CD4-positive, CD25-positive, alpha-beta regulatory T cell (primary cell): ENCODE measurements around the gene CCS. TPM values are rescaled to one million over a fixed set of nuclear protein-coding genes. Genes with fewer than 3 reads are reported as not detected.
A peak's percentile ranks its signal among the peaks of the same experiment; 100 is the strongest.

Experiments
- ATAC-seq, 2 donors: fragments of 150-1000 bp; cut with Tn5 transposase; one replicate each; pipeline ENCODE4 v1.10.0; 2021; ENCODE audit warnings: low read depth in 2 of 2, moderate number of reproducible peaks in 2 of 2, moderate library complexity in 1 of 2
- DNase-seq, 3 donors: peaks; one replicate each; pipeline versions ENCODE4 v3.0.0 to v3.0.0-alpha.2; 2012 to 2022; ENCODE audit warnings: mixed read lengths in 1 of 3
- H3K27ac ChIP-seq: one replicate; pipeline ENCODE4 v1.7.0; 2013; ENCODE audit warnings: mild to moderate bottlenecking, low read length; ENCODE audit not compliant: insufficient read depth, poor library complexity, severe bottlenecking
- H3K27me3 ChIP-seq: one replicate; pipeline ENCODE4 v1.7.0; 2013; ENCODE audit warnings: low read length; ENCODE audit not compliant: control insufficient read depth, insufficient read depth
- H3K36me3 ChIP-seq: one replicate; pipeline ENCODE4 v1.7.0; 2013; ENCODE audit warnings: mild to moderate bottlenecking, low read length, moderate library complexity; ENCODE audit not compliant: control insufficient read depth, insufficient read depth
- H3K4me1 ChIP-seq: 2 replicates; pipeline ENCODE4 v1.7.0; 2013; ENCODE audit warnings: mild to moderate bottlenecking, low read length; ENCODE audit not compliant: insufficient read depth, control insufficient read depth, poor library complexity, severe bottlenecking
- H3K4me3 ChIP-seq: one replicate; pipeline ENCODE4 v1.7.0; 2013; ENCODE audit warnings: low read depth, mild to moderate bottlenecking, low read length, moderate library complexity
- H3K9me3 ChIP-seq, 2 experiments: 1 replicate in 1 of 2; 2 replicates in 1 of 2; pipeline ENCODE4 v1.7.0; 2013; ENCODE audit warnings: low read length in 2 of 2, mild to moderate bottlenecking in 1 of 2, moderate library complexity in 1 of 2; ENCODE audit not compliant: control insufficient read depth in 2 of 2
- H3K27ac Mint-ChIP-seq, 3 donors: one replicate each; pipeline ENCODE4 v1.8.0; 2020 to 2022; ENCODE audit warnings: mild to moderate bottlenecking in 3 of 3, mixed read lengths in 3 of 3, moderate library complexity in 2 of 3
- H3K27me3 Mint-ChIP-seq: one replicate; pipeline ENCODE4 v1.8.0; 2022; ENCODE audit warnings: mild to moderate bottlenecking, mixed read lengths
- H3K36me3 Mint-ChIP-seq: one replicate; pipeline ENCODE4 v1.8.0; 2020; ENCODE audit warnings: mixed read lengths
- H3K4me1 Mint-ChIP-seq, 4 donors: one replicate each; pipeline ENCODE4 v1.8.0; 2020 to 2022; ENCODE audit warnings: mixed read lengths in 4 of 4, mild to moderate bottlenecking in 1 of 4
- H3K4me3 Mint-ChIP-seq, 4 donors: one replicate each; pipeline ENCODE4 v1.8.0; 2020 to 2022; ENCODE audit warnings: mild to moderate bottlenecking in 4 of 4, mixed read lengths in 4 of 4, moderate library complexity in 3 of 4
- H3K9me3 Mint-ChIP-seq, 7 donors: one replicate each; pipeline ENCODE4 v1.8.0; 2020 to 2022; ENCODE audit warnings: mixed read lengths in 7 of 7, mild to moderate bottlenecking in 3 of 7, moderate library complexity in 2 of 7
- polyA plus RNA-seq, 4 donors: library from polyadenylated mRNA; unstranded; fragments of 300-500 nt; fragmentation: Illumina TruSeq; gene quantifications; one replicate each; pipeline ENCODE4 v1.2.3, GENCODE V29; 2021
- total RNA-seq: library from RNA; stranded (reverse); gene quantifications from one replicate; pipeline ENCODE4 v1.2.3, GENCODE V29; 2022

The CCS gene
- total and polyA plus RNA-seq, 5 donors from 2014 or later = 31.0 to 37.8 (median 34.2) TPM

DNA sequence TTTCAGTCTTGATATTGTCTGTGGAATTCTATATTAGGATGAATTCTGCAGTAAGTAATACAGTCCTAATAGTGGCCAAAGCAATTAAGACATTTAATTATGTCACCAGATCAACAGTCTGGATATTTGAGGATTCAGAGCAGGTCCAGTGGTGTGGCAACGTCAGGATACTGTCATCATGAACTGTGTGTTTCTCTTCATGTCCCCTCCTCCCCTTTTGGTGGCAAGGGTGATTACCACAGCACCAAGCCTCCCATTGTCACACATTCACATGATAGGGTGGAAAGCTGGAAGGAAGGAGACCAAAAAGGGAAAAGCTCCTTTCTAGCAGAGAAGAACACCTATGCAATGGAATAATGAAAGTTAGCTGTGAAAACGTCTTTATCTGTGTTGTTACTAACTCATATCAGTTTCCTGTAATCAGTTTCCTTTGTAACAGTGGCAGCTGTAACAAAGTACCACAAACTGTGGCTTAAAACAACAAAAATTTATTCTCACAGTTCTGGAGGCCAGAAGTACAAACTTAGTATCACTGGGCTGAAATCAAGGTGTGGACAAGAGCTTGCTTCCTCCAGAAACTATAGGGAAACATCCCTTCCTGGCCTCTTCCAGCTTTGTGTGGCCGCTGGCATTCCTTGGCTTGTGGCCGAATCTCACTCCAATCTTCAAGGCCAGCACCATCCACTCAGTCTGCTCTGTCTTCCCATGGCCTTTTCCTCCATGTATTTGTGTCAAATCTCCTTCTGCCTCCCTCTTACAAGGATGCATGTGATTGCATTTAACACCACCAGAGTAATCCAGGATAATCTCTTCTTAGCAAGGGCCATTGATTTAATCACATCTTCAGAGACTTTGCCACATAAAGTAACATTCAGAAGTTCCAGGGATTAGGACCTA is 17.0 kb downstream of the CCS start:
- peak in 1 of 3 donors; percentile 26 for DNase-seq
- Histone ChIP-seq H3K4me1 (peaks cover 4% of the 10 kb centered on the region), H3K36me3 (peaks cover 4% of the 10 kb centered on the region), H3K27ac (peak overlapping the region; percentile 31), H3K9me3 (no peaks in the 10 kb centered on the region), H3K27me3 (no peaks in the 10 kb centered on the region), H3K4me3 (peak overlapping the region; percentile 62)
- no peaks in the 10 kb centered on the region for H3K27me3 Mint-ChIP-seq
- peak overlapping the region; percentile 29 to 59 (median 48) for H3K27ac Mint-ChIP-seq
- H3K36me3 Mint-ChIP-seq = peaks cover 7% of the 10 kb centered on the region
- H3K4me1 Mint-ChIP-seq = peaks cover 6 to 15% (median 14%) of the 10 kb centered on the region in 4 donors
- ATAC-seq = peak in 1 of 2 donors; percentile 31
- no peaks in the 10 kb centered on the region for H3K9me3 Mint-ChIP-seq
- peak overlapping the region in 2 of 4 donors; percentile 14 to 16 for H3K4me3 Mint-ChIP-seq

DNA sequence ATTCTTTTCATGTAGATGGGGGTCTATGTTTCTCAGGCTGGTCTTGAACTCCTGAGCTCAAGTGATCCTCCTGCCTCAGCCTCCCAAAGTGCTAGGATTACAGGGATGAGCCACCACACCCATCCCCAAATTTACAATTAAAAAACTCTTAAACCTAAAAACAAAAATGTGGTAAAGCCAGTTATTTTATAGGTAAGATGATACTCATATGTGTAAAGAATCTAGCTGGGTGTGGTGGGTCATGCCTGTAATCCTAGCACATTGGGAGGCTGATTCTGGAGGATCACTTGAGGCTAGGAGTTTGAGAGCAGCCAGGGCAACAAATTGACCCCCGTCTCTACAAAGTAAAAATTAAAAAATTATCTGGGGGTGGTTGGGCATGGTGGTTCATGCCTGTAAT is 19.5 kb downstream of the CCS start:
- H3K27me3 Mint-ChIP-seq = peaks cover 8% of the 10 kb centered on the region
- DNase-seq = no peak
- H3K27ac Mint-ChIP-seq = no peak overlapping the region
- Histone ChIP-seq H3K27me3 (no peaks in the 10 kb centered on the region), H3K4me3 (no peak overlapping the region), H3K27ac (no peak overlapping the region), H3K36me3 (no peaks in the 10 kb centered on the region), H3K4me1 (peaks cover 11% of the 10 kb centered on the region), H3K9me3 (no peaks in the 10 kb centered on the region)
- H3K9me3 Mint-ChIP-seq = peaks cover 0 to under 1% (median 0%) of the 10 kb centered on the region in 7 donors
- no peak overlapping the region for H3K4me3 Mint-ChIP-seq
- H3K4me1 Mint-ChIP-seq = peaks cover 6 to 29% (median 22%) of the 10 kb centered on the region in 4 donors
- no peaks in the 10 kb centered on the region for H3K36me3 Mint-ChIP-seq
- no peak for ATAC-seq

DNA sequence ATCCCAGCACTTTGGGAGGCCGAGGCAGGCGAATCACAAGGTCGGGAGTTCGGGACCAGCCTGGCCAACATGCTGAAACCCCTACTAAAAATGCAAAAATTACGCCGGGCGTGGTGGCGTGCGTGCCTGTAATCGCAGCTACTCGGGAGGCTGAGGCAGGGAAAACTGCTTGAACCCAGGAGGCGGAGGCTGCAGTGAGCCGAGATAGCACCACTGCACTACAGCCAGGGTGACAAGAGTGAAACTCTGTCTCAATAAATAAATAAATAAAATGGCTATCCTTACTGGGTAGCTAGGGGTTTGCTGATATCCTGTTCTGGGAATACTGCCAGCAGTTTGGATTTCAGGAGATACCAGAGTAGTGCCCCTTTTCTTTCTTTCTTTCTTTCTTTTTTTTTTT is 21.1 kb downstream of the CCS start:
- Histone ChIP-seq H3K27me3 (no peaks in the 10 kb centered on the region), H3K27ac (no peak overlapping the region), H3K36me3 (peaks cover 3% of the 10 kb centered on the region), H3K9me3 (no peaks in the 10 kb centered on the region), H3K4me3 (no peak overlapping the region), H3K4me1 (peaks cover 27% of the 10 kb centered on the region)
- H3K27ac Mint-ChIP-seq = no peak overlapping the region
- no peak overlapping the region for H3K4me3 Mint-ChIP-seq
- peaks cover 3% of the 10 kb centered on the region for H3K36me3 Mint-ChIP-seq
- H3K9me3 Mint-ChIP-seq = peaks cover 0 to 2% (median 0%) of the 10 kb centered on the region in 7 donors
- DNase-seq (no peak), ATAC-seq (no peak)
- peaks cover 9 to 44% (median 35%) of the 10 kb centered on the region in 4 donors for H3K4me1 Mint-ChIP-seq
- H3K27me3 Mint-ChIP-seq = peaks cover 8% of the 10 kb centered on the region

DNA sequence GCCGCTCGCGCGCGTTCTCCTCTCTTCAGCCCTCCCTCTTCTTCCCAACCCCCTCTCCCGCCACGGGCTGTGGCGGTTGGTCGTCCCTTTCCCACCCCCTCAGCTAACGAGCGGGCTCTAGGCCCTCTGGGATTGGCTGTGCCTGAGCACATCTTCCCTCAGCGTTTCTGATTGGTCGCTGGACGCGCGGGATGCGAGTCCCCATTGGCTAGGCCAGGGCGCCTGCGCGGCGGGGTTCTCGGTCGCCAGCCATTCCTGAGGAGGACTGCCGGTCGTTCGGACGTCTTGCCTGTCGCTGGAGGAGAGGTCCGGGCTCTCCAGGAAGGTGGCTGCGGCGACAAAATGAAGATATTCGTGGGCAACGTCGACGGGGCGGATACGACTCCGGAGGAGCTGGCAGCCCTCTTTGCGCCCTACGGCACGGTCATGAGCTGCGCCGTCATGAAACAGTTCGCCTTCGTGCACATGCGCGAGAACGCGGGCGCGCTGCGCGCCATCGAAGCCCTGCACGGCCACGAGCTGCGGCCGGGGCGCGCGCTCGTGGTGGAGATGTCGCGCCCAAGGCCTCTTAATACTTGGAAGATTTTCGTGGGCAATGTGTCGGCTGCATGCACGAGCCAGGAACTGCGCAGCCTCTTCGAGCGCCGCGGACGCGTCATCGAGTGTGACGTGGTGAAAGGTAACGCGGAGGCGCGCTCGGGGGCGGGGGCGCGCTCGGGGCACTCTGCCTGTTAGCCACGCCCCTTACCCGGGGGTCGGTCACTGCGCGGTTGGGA is 23.6 kb downstream of the CCS start, which contains the start of gene RBM14:
Gene RBM14 (plus strand): TSS at position 252 of the 776 bp plus-strand sequence. CDS start 91 bp downstream, at position 343.
- peak within 1 kb of the TSS; percentile 99 to 100 (median 100) for H3K27ac Mint-ChIP-seq
- peak; percentile 94 to 95 for ATAC-seq
- H3K27ac ChIP-seq = peak within 1 kb of the TSS; percentile 95
- peaks cover 9% of the 10 kb centered on the region for H3K36me3 Mint-ChIP-seq
- peak; percentile 99 for DNase-seq
- peak within 1 kb of the TSS; percentile 99 for H3K4me3 Mint-ChIP-seq
- H3K4me3 ChIP-seq = peak within 1 kb of the TSS; percentile 94
- no peaks in the 10 kb centered on the region for H3K9me3 ChIP-seq
- peaks cover 8% of the 10 kb centered on the region for H3K27me3 Mint-ChIP-seq
- H3K4me1 ChIP-seq = peaks cover 45% of the 10 kb centered on the region
- H3K27me3 ChIP-seq = no peaks in the 10 kb centered on the region
- peaks cover 0 to 2% (median 0%) of the 10 kb centered on the region in 7 donors for H3K9me3 Mint-ChIP-seq
- H3K36me3 ChIP-seq = peaks cover 9% of the 10 kb centered on the region
- peaks cover 7 to 50% (median 32%) of the 10 kb centered on the region in 4 donors for H3K4me1 Mint-ChIP-seq

DNA sequence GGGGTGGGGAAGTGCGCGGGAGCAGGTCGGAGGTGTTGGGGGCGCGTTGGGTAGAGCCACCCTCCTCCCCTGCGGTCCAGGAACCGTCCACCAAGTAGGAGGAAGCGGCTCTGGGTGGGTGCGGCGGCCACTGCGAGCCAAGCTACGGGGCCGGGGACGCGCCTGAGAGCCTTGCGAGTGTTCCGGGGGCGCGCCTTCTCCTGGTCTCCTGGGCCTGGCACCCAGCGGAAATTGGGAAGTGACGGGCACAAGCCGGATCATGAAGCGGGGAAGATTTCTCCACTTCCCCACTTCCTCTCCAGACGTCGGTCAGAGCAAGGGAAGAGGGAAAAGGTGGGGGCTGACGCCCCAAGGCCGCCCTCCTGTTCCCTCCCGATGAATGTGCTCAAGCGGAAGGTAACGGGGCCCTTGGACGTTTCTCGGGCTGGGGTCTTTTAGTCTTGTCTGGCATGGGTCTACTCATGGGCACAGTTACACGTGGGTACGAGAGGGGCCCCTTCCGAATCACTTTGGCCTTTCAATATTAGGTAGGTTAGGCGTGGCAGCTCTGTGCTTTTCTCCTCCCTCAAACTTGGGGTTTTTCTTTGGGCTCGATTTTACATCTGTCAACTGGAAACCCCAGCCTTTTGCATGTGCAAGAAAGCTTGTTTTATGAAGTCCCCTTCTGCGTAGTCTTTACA is 24.3 kb downstream of the CCS start:
- ATAC-seq = no peak
- H3K36me3 ChIP-seq = peaks cover 12% of the 10 kb centered on the region
- peak overlapping the region; percentile 99 to 100 (median 100) for H3K27ac Mint-ChIP-seq
- H3K4me3 Mint-ChIP-seq = peak overlapping the region; percentile 99
- peaks cover 8% of the 10 kb centered on the region for H3K27me3 Mint-ChIP-seq
- H3K27me3 ChIP-seq = no peaks in the 10 kb centered on the region
- peaks cover 11% of the 10 kb centered on the region for H3K36me3 Mint-ChIP-seq
- peak in 1 of 3 donors; percentile 35 for DNase-seq
- H3K4me3 ChIP-seq = peak overlapping the region; percentile 94
- H3K4me1 ChIP-seq = peaks cover 52% of the 10 kb centered on the region
- H3K9me3 ChIP-seq = no peaks in the 10 kb centered on the region
- peaks cover 0 to 2% (median 0%) of the 10 kb centered on the region in 7 donors for H3K9me3 Mint-ChIP-seq
- H3K27ac ChIP-seq = peak overlapping the region; percentile 95
- peaks cover 10 to 58% (median 35%) of the 10 kb centered on the region in 4 donors for H3K4me1 Mint-ChIP-seq

DNA sequence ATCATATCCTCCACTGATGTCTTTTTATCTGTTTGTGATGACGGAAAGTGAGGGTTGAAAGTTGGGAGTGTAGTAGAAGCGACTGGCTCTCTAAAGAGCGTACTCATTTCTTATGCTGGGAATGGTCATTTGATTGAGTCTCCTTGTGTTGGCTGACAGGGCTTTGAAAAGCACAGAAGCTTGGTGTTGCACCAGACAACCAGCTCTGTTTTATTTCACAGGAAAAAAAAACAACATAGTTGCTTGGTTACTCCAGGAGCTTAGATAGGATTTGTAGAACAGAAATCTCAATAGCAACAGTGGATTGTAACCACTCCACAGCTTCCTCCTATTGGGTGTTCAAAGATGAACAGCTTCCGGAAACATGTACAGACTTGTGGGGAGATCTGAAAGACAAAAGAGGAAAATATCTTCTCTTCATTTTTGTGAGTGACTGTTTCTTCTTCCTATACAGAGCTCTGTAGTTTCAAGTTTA is 26.1 kb downstream of the CCS start:
- Histone ChIP-seq H3K27me3 (no peaks in the 10 kb centered on the region), H3K36me3 (peaks cover 25% of the 10 kb centered on the region), H3K27ac (peak overlapping the region; percentile 95), H3K9me3 (no peaks in the 10 kb centered on the region), H3K4me3 (peak overlapping the region; percentile 94), H3K4me1 (peaks cover 70% of the 10 kb centered on the region)
- peak overlapping the region; percentile 99 for H3K4me3 Mint-ChIP-seq
- H3K27me3 Mint-ChIP-seq = peaks cover 8% of the 10 kb centered on the region
- ATAC-seq = peak; percentile 12 to 13
- peak overlapping the region; percentile 28 to 100 (median 100) for H3K27ac Mint-ChIP-seq
- peaks cover 0 to 2% (median 0%) of the 10 kb centered on the region in 7 donors for H3K9me3 Mint-ChIP-seq
- H3K36me3 Mint-ChIP-seq = peaks cover 23% of the 10 kb centered on the region
- peak; percentile 30 to 75 (median 71) for DNase-seq
- H3K4me1 Mint-ChIP-seq = peaks cover 23 to 76% (median 52%) of the 10 kb centered on the region in 4 donors

DNA sequence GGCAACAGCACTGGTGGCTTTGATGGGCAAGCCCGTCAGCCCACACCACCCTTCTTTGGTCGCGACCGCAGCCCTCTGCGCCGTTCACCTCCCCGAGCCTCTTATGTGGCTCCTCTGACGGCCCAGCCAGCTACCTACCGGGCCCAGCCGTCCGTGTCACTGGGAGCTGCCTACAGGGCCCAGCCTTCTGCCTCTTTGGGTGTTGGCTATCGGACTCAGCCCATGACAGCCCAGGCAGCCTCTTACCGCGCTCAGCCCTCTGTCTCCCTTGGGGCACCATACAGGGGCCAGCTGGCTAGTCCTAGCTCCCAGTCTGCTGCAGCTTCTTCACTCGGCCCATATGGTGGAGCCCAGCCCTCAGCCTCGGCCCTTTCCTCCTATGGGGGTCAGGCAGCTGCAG is 31.5 kb downstream of the CCS start:
- Histone ChIP-seq H3K27me3 (no peaks in the 10 kb centered on the region), H3K9me3 (no peaks in the 10 kb centered on the region), H3K36me3 (peaks cover 74% of the 10 kb centered on the region), H3K4me3 (no peak overlapping the region), H3K27ac (no peak overlapping the region), H3K4me1 (peaks cover 59% of the 10 kb centered on the region)
- Mint-ChIP-seq H3K9me3 (no peaks in the 10 kb centered on the region), H3K4me3 (peak overlapping the region in 1 of 4 donors; percentile 38), H3K27me3 (no peaks in the 10 kb centered on the region), H3K4me1 (peaks cover 25 to 76% (median 47%) of the 10 kb centered on the region in 4 donors), H3K36me3 (peaks cover 41% of the 10 kb centered on the region), H3K27ac (no peak overlapping the region)
- ATAC-seq (no peak), DNase-seq (no peak)
